Coronary artery (tissue), 2 donors: Measurements from ENCODE around the gene PHF5A.

Experiments used
- DNase-seq: peaks from one replicate; pipeline ENCODE4 v3.0.0-alpha.2; 2017; ENCODE audit warnings: low spot score
- H3K27ac ChIP-seq, 2 donors: fragments of 200-600 bp; sonication (generic); one replicate each; pipeline ENCODE4 v1.5.1; 2016 to 2019
- H3K4me3 ChIP-seq: fragments of 200-600 bp; sonication (generic); 2 replicates; pipeline ENCODE4 v1.5.1; 2016; ENCODE audit warnings: mild to moderate bottlenecking, moderate library complexity
- CTCF ChIP-seq: fragments of 200-600 bp; sonication (generic); IDR thresholded peaks from one replicate; pipeline ENCODE4 v1.5.1; 2019; ENCODE audit warnings: antibody characterized with exemption

The PHF5A gene

GRCh38 chr22:41500303-41500702 lies 31.8 kb upstream of the PHF5A start:
- Histone ChIP-seq H3K4me3 (no peak overlapping the region), H3K27ac (no peak overlapping the region)
- no peak for DNase-seq
- no peak for TF ChIP-seq CTCF

DNA sequence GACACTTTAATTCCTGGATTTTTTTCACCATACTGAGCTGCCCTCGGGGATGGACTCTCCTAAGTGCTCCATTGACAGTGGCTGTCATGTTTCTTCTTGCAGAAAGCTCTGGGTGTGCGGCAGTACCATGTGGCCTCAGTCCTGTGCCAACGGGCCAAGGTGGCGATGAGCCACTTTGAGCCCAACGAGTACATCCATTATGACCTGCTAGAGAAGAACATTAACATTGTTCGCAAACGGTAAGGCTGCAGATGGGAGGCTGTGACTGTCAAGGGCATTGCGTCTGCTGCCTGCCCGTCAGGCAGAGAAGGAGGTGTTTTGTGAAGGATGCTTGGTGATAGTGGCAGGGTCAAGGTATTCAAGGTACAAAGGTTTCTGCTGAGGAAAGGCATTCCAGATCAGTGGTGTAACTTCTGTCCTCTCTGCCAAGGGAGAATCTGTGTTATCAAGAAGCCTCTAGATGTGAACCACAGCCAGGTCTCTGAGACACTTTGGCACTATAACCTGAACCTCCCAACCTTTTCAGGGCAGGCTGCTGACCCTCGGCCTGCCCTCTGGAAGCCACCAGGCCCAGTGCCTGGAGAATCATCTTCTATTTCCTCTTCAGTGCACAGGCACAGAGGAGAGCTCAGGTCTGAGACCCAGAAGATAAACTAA lies 31.3 kb upstream of the PHF5A start:
- Histone ChIP-seq H3K4me3 (no peak overlapping the region), H3K27ac (no peak overlapping the region)
- no peak for DNase-seq
- TF ChIP-seq CTCF, result no peak

- Histone ChIP-seq H3K27ac (no peak overlapping the region), H3K4me3 (no peak overlapping the region)
- DNase-seq, result no peak
- no peak for TF ChIP-seq CTCF
Measured at GRCh38 chr22:41498303-41498835, 29.9 kb upstream of the PHF5A start.

- TF ChIP-seq CTCF, result no peak
- Histone ChIP-seq H3K4me3 (no peak overlapping the region), H3K27ac (peak overlapping the region; percentile 42 to 53)
- no peak for DNase-seq
Measured at GRCh38 chr22:41491374-41492100, 23.0 kb upstream of the PHF5A start.

DNA sequence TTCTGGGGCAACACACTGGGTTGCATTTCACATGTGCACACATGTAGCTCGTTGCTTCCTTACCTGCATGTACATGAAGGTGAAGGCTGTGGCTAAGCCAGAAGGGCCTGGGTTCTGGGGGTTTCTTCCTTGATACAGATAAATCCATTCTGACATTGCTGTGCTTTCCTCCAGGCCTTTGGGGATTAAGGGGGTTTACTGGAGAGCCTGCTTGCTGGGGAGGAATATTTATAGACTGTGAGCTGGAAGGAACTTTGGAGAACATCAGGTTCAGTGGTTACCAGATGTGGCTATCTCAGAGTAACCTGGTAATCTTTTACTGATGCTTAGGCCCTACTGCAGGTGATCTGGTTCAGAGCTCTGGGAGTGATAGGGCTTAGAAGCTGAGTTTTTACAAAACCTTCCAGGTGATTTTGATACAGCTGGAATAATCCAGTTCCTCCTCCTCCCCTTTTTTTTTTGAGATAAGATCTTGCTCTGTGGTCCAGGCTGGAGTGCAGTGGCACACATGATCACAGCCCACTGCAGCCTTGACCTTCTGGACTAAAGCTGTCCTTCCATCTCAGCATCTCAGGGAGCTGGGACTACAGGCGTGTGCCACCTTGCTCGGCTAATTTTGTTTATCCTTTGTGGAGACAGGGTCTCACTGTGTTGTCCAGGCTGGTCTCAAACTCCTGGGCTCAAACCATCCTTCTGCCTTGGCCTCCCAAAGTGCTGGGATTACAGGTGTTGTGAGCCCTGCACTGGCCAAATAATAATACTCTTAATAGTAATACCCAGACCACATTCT lies 20.3 kb upstream of the PHF5A start:
- H3K27ac ChIP-seq, result no peak overlapping the region
- no peak overlapping the region for H3K4me3 ChIP-seq
- DNase-seq, result no peak
- no peak for TF ChIP-seq CTCF

- H3K4me3 ChIP-seq, result no peak overlapping the region
- DNase-seq, result no peak
- H3K27ac ChIP-seq, result peak overlapping the region in 1 of 2 donors; percentile 30
- TF ChIP-seq CTCF, result no peak
Measured at GRCh38 chr22:41488076-41488475, 19.6 kb upstream of the PHF5A start.
